HG03378 (cell line): ENCODE measurements around the gene PTPN22.
A peak's percentile ranks its signal among the peaks of the same experiment; 100 is the strongest.

ENCODE experiments used
- ATAC-seq: cut with Tn5 transposase; IDR thresholded peaks from one replicate; pipeline ENCODE4 v1.9.1; 2021; ENCODE audit warnings: mild to moderate bottlenecking, moderate library complexity; ENCODE audit not compliant: unreplicated experiment

PTPN22 gene

GRCh38 chr1:113871597-113872113, at the start of gene PTPN22:
TSS of gene PTPN22 (minus strand) at chr1:113871712.
- peak; percentile 88 for ATAC-seq

- no peak for ATAC-seq
Measured at GRCh38 chr1:113918243-113918642, 46.7 kb upstream of the PTPN22 start.

DNA sequence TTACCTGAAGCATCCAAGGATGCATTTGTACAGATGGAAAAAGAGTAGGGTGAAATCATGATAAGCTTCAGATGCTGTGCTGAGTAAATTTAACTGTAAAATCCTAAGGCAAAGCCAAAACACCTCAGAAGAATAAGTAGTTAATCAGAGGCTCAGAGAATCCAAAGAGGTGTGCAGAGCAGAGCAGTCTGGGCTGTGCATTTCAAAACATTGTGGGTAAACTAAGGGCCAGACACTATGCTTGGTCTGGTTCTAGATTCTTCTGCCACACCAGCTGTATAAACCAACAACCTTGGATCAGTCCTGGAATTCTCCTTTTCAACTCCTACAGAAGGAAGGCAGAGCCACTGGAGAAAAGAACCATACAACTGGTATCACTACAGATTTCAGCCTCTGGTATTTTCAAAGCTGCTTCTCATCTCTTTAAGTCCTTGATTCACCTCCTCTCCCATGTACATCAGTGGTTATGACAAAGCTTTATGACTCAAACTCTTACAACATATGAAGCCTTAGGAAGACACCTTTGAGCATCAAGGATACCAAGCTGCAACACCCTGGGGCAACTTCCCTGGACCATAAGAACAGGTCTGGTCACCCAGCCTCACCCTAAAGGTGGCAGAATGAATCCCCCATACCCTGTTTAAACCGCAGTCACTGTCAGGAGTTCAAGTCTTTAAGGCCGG, 46.0 kb upstream of the PTPN22 start:
- no peak for ATAC-seq

DNA sequence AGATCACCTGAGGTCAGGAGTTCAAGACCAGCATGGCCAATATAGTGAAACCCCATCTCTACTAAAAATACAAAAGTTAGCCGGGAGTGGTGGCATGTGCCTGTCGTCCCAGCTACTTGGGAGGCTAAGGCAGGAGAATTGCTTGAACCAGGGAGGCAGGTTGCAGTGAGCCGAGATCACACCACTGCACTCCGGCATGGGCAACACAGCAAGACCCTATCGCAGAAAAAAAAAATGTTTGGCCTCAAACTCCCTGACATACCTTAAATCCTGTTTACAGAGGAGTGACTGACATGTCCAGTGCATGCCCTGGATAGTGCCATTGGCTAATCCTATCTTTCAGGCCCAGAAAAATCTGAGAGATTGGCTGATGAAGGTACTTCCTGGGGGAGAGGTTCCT, 45.5 kb upstream of the PTPN22 start:
- no peak for ATAC-seq

DNA sequence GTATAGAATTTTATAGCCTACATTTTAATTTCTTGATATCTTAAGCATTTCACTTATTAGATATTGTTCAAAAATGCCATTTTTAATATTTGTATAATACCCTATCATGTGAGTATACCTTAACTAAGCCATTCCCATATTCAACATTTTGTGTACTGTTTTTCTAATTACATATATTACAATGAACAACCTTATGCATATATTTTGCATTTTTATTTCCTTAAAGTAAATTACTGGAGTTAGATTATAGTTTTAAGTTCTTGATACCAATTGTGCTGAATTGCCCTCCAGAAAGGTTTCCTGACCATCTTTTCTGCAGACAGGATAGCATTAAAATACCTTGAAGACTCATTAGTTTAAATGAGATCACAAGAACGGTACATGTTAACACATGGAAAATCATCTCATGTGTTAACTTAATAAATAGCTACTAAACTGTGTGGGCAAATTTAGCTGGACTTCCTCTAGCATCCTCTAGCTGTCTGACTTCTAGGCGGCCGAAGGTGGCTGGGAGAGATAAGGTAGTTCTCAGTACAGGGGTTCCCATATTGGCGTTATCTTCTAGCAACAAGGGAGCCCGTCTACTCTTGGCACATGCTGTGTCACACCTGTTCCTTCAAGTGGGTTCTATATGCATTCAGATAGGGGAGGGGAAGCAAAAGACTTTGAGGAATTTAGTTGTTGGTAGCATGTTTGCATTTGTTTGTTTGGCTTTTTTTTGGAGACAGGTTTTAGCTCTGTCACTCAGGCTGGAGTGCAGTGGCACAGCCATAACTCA, 42.6 kb upstream of the PTPN22 start:
- ATAC-seq: no peak

DNA sequence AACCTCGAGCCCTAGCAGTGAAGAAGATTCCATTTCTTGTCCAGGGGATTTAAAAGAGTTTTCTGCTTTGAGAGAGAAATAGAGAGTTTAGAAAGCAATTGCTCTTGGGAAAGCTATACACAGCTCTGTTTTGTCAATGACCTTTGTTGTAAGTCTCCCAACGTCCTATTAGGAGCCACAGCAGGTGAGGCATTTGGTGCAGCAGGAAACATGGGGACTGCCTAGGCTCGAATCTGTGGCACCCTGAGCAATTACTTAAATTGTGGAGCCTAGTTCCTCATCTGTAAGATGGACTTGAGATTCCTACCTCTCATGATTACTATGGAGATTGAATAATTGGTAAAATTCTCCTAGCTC, 41.8 kb upstream of the PTPN22 start:
- no peak for ATAC-seq

DNA sequence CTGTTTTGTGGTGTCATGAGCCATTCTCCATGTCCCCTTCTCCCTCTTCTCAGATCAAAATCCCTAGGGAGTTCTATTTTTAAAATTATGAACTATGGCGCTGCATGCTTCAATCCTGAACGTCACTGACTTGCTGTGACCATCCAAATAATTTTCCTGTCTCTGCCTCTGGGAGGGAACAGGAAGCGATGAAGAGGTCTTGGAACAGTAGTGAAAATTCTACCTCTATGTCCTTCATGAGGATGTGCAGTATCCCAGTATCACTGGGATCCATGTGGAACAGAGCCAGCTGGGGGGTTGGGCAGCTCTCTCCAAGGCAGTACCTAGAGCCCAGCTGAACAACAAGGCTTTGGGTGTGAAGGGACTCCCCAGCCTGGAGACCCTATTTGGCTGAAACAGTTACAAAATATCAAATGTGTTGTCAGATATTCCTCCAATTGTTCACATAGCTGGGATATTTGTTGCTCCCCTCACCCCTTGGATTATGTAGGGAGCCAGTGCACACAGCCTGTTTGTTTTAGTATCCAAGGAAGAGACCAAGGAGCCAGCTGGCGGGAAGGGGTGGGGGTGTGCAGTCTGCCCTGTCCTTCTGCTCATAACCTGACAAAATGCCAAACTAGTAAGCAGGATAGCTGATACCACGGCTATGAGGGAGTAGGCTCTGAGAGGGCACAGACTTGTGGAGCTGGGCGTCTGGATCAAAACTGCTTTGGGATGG, 41.2 kb upstream of the PTPN22 start:
- no peak for ATAC-seq

- peak; percentile 1 for ATAC-seq
Measured at GRCh38 chr1:113905435-113905861, 33.9 kb upstream of the PTPN22 start.

DNA sequence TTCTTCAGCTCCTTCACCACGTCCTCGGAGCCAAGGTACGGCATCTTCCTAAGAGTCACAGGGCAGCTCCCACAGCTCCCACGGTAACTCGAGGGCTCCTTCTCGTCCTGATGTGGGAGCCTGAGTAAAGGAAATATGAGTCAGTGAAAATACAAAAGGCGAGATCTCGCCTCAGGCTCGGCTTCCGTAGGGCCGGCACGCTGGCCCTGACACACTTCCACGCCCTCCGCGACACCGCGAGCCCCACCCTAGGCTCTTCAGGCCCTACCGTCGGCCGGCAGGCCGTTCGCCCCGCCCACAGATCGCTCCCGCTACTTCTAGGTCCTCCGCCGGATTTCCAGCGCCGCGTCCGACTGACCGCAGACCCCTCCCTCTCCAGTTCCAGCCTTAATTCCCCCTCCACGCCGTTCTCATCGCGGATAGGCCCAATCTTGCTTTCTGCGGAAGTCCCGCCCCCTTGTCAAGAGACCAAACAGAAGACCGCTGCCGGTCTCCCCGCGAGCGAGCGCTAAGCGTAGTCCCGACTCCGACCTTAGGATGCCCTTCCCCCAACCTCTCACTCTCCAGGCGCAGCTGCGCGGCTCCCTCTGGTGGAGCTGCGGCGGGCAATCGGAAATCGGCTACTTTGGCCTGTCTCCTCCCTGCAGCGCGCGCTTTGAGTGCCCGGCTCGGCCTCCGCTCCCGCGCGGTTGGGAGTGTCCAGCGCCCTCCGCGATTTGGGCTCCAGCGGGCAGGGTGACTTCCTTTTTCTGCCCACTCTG, 33.3 kb upstream of the PTPN22 start, which contains the start of the genes AP4B1 and DCLRE1B:
AP4B1 (minus strand) TSS at position 126 of the 761 bp plus-strand sequence; CDS start at position 44, 82 bp downstream.
DCLRE1B (plus strand) TSS at position 653 of the 761 bp plus-strand sequence. CDS start 261 bp downstream, outside the sequence.
- ATAC-seq: peak; percentile 86

- peak; percentile 37 for ATAC-seq
Measured at GRCh38 chr1:113904293-113904673, 32.8 kb upstream of the PTPN22 start.

GRCh38 chr1:113903501-113904292, 32.2 kb upstream of the PTPN22 start:
- ATAC-seq: no peak

- ATAC-seq: no peak
Measured at GRCh38 chr1:113901191-113901590, 29.7 kb upstream of the PTPN22 start.

DNA sequence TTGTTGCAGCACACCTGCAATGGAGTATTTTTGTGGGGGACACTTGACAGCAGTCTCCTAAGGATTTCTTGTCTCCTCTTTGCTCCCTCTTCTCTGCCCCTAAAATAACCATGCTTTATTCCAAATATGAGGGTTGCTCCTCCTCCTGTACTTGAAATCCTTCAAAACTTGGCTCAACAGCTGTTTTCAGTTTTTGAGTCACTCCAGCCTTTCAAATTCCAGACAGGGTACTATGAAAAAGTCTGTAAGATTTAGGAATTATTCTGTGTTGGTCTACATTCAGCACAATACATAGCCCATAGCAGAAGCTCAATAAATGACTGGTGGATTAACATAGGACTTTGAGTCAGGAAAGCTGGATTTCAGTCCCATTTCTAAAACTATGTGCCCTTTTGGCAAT, 27.6 kb upstream of the PTPN22 start:
- no peak for ATAC-seq

DNA sequence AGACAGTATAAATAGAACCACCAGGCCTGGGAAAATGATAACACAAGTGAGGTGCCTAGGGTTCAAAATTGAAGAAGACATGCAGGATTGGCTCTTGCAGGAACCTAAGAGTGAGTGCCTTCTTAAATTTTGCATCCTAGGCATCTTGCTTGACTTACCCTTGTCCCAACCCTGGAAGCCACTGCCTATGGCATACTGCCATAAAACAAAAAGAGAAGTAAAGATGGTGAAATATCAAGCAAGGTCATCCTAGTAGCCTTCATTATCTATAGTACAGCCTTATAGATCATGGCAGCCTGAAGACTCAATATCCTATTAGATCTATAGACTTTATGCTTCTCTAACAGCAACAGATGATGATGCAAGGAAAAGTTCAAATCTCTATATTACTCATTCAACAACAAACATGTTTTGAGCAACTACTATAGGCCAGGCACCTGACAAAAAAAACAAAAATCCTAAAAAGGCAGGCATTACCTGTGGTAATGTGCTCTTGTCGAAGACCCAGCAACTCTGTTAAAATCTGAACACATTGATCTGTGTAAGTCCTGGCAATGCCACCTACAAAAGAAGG, 26.8 kb upstream of the PTPN22 start:
- ATAC-seq: no peak

- ATAC-seq: no peak
Measured at GRCh38 chr1:113895961-113896360, 24.4 kb upstream of the PTPN22 start.

DNA sequence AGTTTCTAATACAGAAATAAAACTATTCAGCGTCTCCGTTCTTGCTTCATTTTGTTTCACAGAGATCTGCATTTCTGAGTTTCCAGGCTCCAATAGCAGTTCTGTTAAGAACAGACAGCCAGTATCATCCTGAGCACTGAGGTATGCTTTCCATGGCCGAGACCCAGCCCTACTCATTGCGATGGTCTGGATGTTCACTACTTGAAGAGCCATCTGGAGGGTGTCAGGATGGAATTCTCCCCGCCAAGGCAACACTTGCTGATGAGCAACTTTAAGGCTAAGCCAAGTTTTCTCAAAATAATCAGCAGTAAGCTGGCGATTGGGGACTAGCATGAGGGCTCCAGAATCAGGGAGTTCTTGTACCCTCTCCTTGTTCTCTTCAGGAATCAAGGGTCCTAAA, 23.6 kb upstream of the PTPN22 start:
- no peak for ATAC-seq

DNA sequence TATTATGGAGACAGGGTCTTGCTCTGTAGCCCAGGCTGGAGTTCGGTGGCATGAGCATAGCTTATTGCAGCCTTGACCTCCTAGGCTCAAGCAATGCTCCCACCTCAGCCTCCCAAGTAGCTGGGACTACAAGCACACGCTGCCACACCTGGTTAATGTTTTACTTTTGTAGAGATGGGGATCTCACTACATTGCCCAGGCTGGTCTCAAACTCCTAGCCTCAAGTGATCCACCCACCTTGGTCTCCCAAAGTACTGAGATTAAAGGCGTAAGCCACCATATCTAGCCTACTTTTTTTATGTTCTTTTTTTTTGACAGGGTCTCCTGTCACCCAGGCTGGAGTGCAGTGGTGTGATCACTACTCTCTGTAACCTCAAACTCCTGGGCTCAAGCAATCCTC, 21.8 kb upstream of the PTPN22 start:
- no peak for ATAC-seq

DNA sequence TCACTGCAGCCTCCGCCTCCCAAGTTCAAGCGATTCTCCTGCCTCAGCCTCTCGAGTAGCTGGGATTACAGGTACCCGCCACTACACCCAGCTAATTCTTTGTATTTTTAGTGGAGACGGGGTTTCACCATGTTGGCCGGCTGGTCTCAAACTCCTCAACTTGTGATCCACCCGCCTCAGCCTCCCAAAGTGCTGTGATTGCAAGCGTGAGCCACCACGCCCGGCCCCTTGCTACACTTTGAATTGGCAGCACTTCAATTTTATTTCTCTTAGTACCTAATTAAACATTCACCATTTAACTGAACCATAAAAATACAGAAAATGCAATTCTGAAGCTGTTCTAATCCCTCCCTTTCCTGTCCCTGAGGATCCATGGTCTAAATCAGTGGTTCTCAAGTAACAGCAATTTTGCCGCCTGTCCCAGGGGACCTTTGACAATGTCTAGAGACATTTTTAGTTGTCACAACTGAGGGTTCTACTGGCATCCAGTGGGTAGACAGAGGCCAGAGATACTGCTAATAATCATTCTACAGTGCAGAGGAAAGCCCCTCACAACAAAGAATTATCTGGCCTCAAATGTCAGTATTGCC, 20.2 kb upstream of the PTPN22 start:
- ATAC-seq: no peak

- no peak for ATAC-seq
Measured at GRCh38 chr1:113890816-113891215, 19.3 kb upstream of the PTPN22 start.
